Left lung (tissue), 10 donors: ENCODE measurements around the gene ANKS1B. TPM values are rescaled to one million over a fixed set of nuclear protein-coding genes. Genes with fewer than 3 reads are reported as not detected.

Experiments
- ATAC-seq: fragments of 200-7000 bp; cut with Tn5 transposase; one replicate; pipeline ENCODE4 v1.9.1; 2020; ENCODE audit warnings: moderate library complexity
- DNase-seq, 4 donors: peaks; one replicate each; pipeline ENCODE4 v3.0.0-alpha.2; 2013 to 2020
- H3K27ac ChIP-seq, 2 donors: fragments of 200-600 bp; sonication (generic) in 1 of 2; one replicate each; pipeline versions ENCODE4 v1.5.0 to v1.8.0; 2020 to 2021
- H3K27me3 ChIP-seq, 2 donors: fragments of 200-600 bp; sonication (generic) in 1 of 2; one replicate each; pipeline versions ENCODE4 v1.5.0 to v1.8.0; 2020 to 2021
- H3K36me3 ChIP-seq, 2 donors: fragments of 200-600 bp; sonication (generic) in 1 of 2; one replicate each; pipeline versions ENCODE4 v1.5.0 to v1.8.0; 2020 to 2021
- H3K4me1 ChIP-seq, 2 donors: fragments of 200-600 bp; one replicate each; pipeline ENCODE4 v1.8.0; 2021
- H3K4me3 ChIP-seq, 2 donors: fragments of 200-600 bp; sonication (generic) in 1 of 2; one replicate each; pipeline versions ENCODE4 v1.5.0 to v1.8.0; 2020 to 2021; ENCODE audit warnings: mild to moderate bottlenecking in 1 of 2
- H3K9me3 ChIP-seq, 2 donors: fragments of 200-600 bp; sonication (generic) in 1 of 2; one replicate each; pipeline versions ENCODE4 v1.5.0 to v1.8.0; 2020 to 2021
- intact Hi-C, 2 donors: fragments of 100-400 bp; cut with DNase I; formaldehyde crosslinking; loops; one replicate each; pipeline versions ENCODE4 v1.11.2 to v1.14.2; 2022
- polyA plus RNA-seq, 6 donors: library from polyadenylated mRNA; unstranded; fragments of 120-200 nt; gene quantifications; one replicate each; pipeline ENCODE4 v1.2.1, GENCODE V29; 2013; ENCODE audit not compliant: insufficient read length in 6 of 6
- total RNA-seq, 2 donors: library from RNA; stranded (reverse); fragmentation: NEBNext Ultra II Directional; extraction: Animal tissue kit (Norgen Biotek cat#: 25700); gene quantifications; one replicate each; pipeline ENCODE4 v1.2.1, GENCODE V29; 2021
- TF ChIP-seq, protein P1 (sequence below), 2 donors: fragments of 200-600 bp; sonication (generic) in 1 of 2; IDR thresholded peaks; one replicate each; pipeline versions ENCODE4 v1.5.0 to v1.8.0; 2021; ENCODE audit warnings: antibody characterized with exemption in 2 of 2
- donor health status: DM: no; HTN: yes; CAD: no.
- donor health status: DM: no; HTN: no; CAD: no.

Gene ANKS1B
- total and polyA plus RNA-seq, 8 donors, result 4.9 to 31.8 (median 14.9) TPM

DNA sequence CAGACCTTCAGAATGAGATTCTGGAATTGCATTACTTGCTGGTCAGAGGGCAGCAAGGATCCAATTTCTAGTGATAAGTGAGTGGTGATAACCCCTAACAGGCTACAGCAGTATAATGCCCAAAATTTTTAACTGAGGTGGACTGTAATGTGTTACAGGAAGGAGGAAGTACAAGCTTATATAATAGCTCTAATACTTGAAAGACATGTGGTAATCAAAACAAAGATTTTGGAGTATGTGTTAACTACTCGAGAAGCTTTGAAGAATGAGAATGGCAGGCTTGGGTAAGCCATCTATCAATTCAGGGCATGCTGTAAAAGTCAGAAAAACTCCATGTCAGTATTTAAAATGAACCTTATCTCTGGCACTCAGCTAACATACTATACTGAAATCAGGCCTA, 70.5 kb downstream of the ANKS1B start:
- no peak for DNase-seq
- no peaks in the 10 kb centered on the region for H3K36me3 ChIP-seq
- peak; percentile 30 for ATAC-seq
- intact Hi-C loops, result no loop called here
- H3K4me1 ChIP-seq, result peaks cover 0 to 5% of the 10 kb centered on the region in 2 donors
- TF ChIP-seq, protein P1, sequence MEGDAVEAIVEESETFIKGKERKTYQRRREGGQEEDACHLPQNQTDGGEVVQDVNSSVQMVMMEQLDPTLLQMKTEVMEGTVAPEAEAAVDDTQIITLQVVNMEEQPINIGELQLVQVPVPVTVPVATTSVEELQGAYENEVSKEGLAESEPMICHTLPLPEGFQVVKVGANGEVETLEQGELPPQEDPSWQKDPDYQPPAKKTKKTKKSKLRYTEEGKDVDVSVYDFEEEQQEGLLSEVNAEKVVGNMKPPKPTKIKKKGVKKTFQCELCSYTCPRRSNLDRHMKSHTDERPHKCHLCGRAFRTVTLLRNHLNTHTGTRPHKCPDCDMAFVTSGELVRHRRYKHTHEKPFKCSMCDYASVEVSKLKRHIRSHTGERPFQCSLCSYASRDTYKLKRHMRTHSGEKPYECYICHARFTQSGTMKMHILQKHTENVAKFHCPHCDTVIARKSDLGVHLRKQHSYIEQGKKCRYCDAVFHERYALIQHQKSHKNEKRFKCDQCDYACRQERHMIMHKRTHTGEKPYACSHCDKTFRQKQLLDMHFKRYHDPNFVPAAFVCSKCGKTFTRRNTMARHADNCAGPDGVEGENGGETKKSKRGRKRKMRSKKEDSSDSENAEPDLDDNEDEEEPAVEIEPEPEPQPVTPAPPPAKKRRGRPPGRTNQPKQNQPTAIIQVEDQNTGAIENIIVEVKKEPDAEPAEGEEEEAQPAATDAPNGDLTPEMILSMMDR (IDR thresholded peaks at IDR 0.05), result no peak
- no peaks in the 10 kb centered on the region for H3K27me3 ChIP-seq
- H3K4me3 ChIP-seq, result no peak overlapping the region
- no peak overlapping the region for H3K27ac ChIP-seq
- no peaks in the 10 kb centered on the region for H3K9me3 ChIP-seq

DNA sequence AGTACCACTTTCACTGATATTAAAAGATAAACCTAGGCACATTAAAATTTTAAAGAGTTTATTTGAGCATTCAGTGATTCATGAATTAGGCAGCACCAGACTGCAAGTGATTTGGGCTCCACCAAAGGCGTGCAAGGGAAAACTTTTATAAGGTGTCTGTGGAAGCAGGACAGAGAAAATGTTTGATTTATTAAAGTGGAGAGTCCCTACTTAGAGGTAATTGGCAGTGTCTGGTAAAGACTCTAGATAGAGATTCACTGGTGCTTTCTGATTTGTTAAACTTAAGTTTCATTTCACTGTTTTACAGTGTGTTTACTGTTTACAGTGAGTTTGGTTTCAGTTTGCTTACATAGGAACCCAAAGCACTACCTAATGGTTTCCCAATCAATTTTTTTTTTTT, 72.8 kb downstream of the ANKS1B start:
- no peak overlapping the region for H3K27ac ChIP-seq
- TF ChIP-seq, protein P1 (IDR thresholded peaks at IDR 0.05), result no peak
- DNase-seq (no peak), ATAC-seq (peak; percentile 19)
- H3K9me3 ChIP-seq, result no peaks in the 10 kb centered on the region
- no peaks in the 10 kb centered on the region for H3K27me3 ChIP-seq
- no peak overlapping the region for H3K4me3 ChIP-seq
- intact Hi-C loops, result no loop called here
- H3K36me3 ChIP-seq, result no peaks in the 10 kb centered on the region
- H3K4me1 ChIP-seq, result peaks cover 0 to 5% of the 10 kb centered on the region in 2 donors

DNA sequence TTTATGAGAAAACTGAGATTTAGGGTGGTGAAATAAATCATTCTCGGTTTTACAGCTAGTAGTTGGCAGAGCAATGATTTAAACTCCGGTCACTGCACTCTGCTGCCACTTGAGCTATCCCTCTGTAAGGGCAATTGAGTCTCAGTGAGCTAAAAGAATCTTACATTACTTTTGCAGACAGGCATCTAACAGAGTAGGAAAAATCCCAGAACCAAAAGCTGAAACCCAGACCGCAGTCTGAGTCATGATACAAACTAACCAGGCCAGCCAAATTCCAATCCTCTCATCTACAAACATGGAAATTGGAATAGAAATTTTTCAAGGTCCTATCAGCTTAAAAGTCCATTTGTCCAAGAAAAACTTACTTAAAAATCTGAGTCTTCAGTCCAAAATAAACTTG, 73.7 kb downstream of the ANKS1B start:
- Histone ChIP-seq H3K27me3 (no peaks in the 10 kb centered on the region), H3K4me1 (peaks cover 0 to 5% of the 10 kb centered on the region in 2 donors), H3K27ac (peak overlapping the region in 1 of 2 donors; percentile 44), H3K4me3 (no peak overlapping the region), H3K9me3 (no peaks in the 10 kb centered on the region), H3K36me3 (no peaks in the 10 kb centered on the region)
- intact Hi-C loops, result no loop called here
- peak; percentile 88 for ATAC-seq
- DNase-seq, result peak in 1 of 4 donors; percentile 3
- TF ChIP-seq, protein P1 (IDR thresholded peaks at IDR 0.05), result no peak

DNA sequence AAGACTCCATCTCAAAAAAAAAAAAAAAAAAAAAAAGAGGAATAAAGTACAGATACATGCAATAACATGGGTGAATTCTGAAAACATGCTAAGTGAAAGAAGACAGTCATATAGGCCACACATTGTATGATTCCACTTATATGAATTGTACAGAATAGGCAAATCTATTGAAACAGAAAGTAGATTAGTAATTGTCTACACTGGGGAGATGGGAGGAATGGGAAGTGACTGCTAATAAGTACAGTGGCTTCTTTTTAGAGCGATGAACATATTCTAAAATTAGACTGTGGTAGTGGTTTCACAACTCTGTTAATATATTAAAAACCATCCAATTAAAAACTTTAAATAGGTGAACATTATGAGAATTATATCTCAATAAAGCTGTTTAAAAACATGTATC, 74.4 kb downstream of the ANKS1B start:
- Histone ChIP-seq H3K4me1 (peaks cover 0 to 5% of the 10 kb centered on the region in 2 donors), H3K27me3 (no peaks in the 10 kb centered on the region), H3K36me3 (no peaks in the 10 kb centered on the region), H3K27ac (peak overlapping the region in 1 of 2 donors; percentile 44), H3K4me3 (no peak overlapping the region), H3K9me3 (no peaks in the 10 kb centered on the region)
- intact Hi-C loops, result no loop called here
- DNase-seq, result no peak
- TF ChIP-seq, protein P1 (IDR thresholded peaks at IDR 0.05), result no peak
- ATAC-seq, result peak; percentile 17

DNA sequence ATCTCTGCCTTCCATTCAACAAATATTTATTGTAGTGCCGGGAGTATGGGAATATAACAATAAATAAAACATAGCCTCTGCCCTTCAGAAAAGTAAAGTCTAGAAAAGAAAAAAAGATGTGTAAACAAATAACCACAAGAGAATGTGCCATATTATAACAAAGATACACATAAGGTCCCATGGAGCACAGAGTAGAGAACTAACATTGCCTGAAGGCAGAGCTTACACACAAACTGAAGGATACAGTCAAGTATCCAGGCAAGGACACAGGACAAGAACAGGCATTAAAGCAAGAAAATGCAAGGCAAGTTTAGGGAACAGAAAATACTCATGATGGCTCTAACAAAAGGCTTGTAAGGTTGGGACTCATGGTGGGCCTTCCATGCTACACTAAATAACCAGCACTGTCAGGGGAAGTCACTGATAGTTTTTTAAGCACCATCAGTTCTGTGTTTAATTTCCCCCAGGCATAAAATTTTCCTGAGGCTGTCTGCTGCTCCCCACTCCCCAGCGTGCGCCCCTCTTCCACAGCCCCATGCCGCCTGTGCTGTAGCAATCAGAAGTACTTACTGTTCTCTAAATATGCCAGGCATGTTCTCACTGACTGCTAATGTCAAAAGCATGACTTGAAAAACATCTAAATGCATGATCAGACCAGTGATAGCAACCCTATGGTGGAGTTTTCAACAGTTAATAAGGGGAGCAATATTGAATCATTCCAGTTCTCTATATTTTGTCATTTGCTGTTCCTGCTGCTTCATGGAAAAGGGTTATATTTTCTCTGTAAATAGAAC, 77.8 kb downstream of the ANKS1B start:
- Histone ChIP-seq H3K4me1 (peaks cover 0 to 5% of the 10 kb centered on the region in 2 donors), H3K27me3 (no peaks in the 10 kb centered on the region), H3K4me3 (no peak overlapping the region), H3K36me3 (no peaks in the 10 kb centered on the region), H3K27ac (no peak overlapping the region), H3K9me3 (no peaks in the 10 kb centered on the region)
- TF ChIP-seq, protein P1 (IDR thresholded peaks at IDR 0.05), result no peak
- intact Hi-C loops, result no loop called here
- DNase-seq (peak in 1 of 4 donors; percentile 19), ATAC-seq (no peak)
